ENCODE results near the gene ISX. TPM values are rescaled to one million over a fixed set of nuclear protein-coding genes. Genes with fewer than 3 reads are reported as not detected.

The ISX gene
- total RNA-seq, 1 experiment from 2014 or later: 5.6 TPM

DNA sequence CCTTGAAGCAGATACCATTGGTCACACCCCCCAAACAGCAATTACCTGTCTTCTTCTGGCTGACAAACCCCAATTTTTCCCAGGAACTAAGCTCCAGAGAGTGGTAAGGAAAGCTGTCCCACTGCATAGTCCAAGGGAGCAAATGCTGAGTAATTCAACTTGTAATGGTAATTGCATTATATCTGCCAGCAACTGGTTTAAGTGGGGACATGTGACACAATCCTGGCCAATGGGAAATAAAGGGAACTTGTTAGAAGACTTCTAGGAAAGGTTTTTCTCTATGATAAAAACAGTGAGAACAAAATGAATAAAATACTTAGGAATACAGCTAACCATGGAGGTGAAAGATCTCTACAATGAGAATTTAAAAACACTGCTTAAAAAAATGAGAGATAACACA lies 9.5 kb upstream of the ISX start:
- no peak for TF ChIP-seq CTCF (IDR thresholded peaks at IDR 0.05; ENCODE audit: insufficient read depth in 1 of 2, low read depth in 1 of 2, low read length in 1 of 2, severe bottlenecking in 1 of 2, unreplicated experiment in 1 of 2)
- POLR2A ChIA-PET: no interaction called here
- Mint-ChIP-seq H3K27me3 (ENCODE audit: insufficient read depth, unreplicated experiment) (no peaks in the 10 kb centered on the region), H3K4me1 (ENCODE audit: low read depth, unreplicated experiment) (no peaks in the 10 kb centered on the region), H3K36me3 (ENCODE audit: insufficient read depth, unreplicated experiment) (peaks cover 5% of the 10 kb centered on the region), H3K9me3 (ENCODE audit: unreplicated experiment) (no peaks in the 10 kb centered on the region), H3K4me3 (ENCODE audit: unreplicated experiment) (no peak overlapping the region), H3K27ac (ENCODE audit: unreplicated experiment) (no peak overlapping the region)
- H3K4me3 ChIP-seq (ENCODE audit: low read depth, low read length): no peak overlapping the region
- no peaks in the 10 kb centered on the region for H3K36me3 ChIP-seq (ENCODE audit: control insufficient read depth, insufficient read depth, low read length)
- BruUV-seq (replicated peaks): no TSS peak
- no peaks in the 10 kb centered on the region for H3K27me3 ChIP-seq (replicated peaks; ENCODE audit: control insufficient read depth, insufficient read depth, low read length)
- CTCF ChIA-PET: no interaction called here
- DNase-seq: no peak
- intact Hi-C loops (cut with micrococcal nuclease; ENCODE audit: unreplicated experiment): no loop called here
- H3K9me3 ChIP-seq: no peaks in the 10 kb centered on the region; the same call in 1 of the 2 replicates
- H3K4me1 ChIP-seq: no peaks in the 10 kb centered on the region

DNA sequence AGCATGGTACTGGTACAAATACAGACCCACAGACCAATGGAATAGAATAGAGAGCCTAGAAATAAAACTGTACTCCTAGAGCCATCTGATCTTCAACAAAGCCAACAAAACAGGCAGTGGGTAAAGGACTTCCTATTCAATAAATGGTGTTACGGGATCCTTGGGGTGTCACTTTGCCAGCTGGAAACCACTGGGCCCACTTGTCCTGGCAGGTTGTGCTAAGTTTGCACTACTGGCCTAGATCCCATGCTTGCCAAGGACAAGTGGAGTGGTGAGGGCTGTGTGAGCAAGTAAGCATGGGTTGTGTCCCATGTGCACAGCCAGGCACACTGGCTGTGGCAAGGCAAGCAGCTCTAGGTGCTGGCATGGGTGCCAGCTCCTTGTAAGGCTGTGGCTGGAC lies 8.8 kb upstream of the ISX start:
- Mint-ChIP-seq H3K4me1 (ENCODE audit: low read depth, unreplicated experiment) (no peaks in the 10 kb centered on the region), H3K27ac (ENCODE audit: unreplicated experiment) (no peak overlapping the region), H3K36me3 (ENCODE audit: insufficient read depth, unreplicated experiment) (peaks cover 5% of the 10 kb centered on the region), H3K9me3 (ENCODE audit: unreplicated experiment) (no peaks in the 10 kb centered on the region), H3K27me3 (ENCODE audit: insufficient read depth, unreplicated experiment) (no peaks in the 10 kb centered on the region), H3K4me3 (ENCODE audit: unreplicated experiment) (no peak overlapping the region)
- DNase-seq: no peak
- Histone ChIP-seq H3K27me3 (replicated peaks; ENCODE audit: control insufficient read depth, insufficient read depth, low read length) (no peaks in the 10 kb centered on the region), H3K4me1 (no peaks in the 10 kb centered on the region), H3K9me3 (no peaks in the 10 kb centered on the region; the same call in 1 of the 2 replicates), H3K36me3 (ENCODE audit: control insufficient read depth, insufficient read depth, low read length) (no peaks in the 10 kb centered on the region), H3K4me3 (ENCODE audit: low read depth, low read length) (no peak overlapping the region)
- ChIA-PET POLR2A (no interaction called here), CTCF (interaction anchor here (1.4 kb wide), 1 partner anchor 33 kb away, joined by 3 read pairs; no protein-coding TSS in a partner anchor)
- TF ChIP-seq CTCF (IDR thresholded peaks at IDR 0.05; ENCODE audit: insufficient read depth in 1 of 2, low read depth in 1 of 2, low read length in 1 of 2, severe bottlenecking in 1 of 2, unreplicated experiment in 1 of 2): no peak
- BruUV-seq (replicated peaks): no TSS peak
- intact Hi-C loops (cut with micrococcal nuclease; ENCODE audit: unreplicated experiment): no loop called here

- H3K27me3 Mint-ChIP-seq (ENCODE audit: insufficient read depth, unreplicated experiment): no peaks in the 10 kb centered on the region
- H3K4me3 ChIP-seq (ENCODE audit: low read depth, low read length): no peak overlapping the region
- no peaks in the 10 kb centered on the region for H3K9me3 Mint-ChIP-seq (ENCODE audit: unreplicated experiment)
- H3K4me1 Mint-ChIP-seq (ENCODE audit: low read depth, unreplicated experiment): peaks cover 11% of the 10 kb centered on the region
- no peaks in the 10 kb centered on the region for H3K36me3 ChIP-seq (ENCODE audit: control insufficient read depth, insufficient read depth, low read length)
- H3K36me3 Mint-ChIP-seq (ENCODE audit: insufficient read depth, unreplicated experiment): peaks cover 5% of the 10 kb centered on the region
- no peaks in the 10 kb centered on the region for H3K27me3 ChIP-seq (replicated peaks; ENCODE audit: control insufficient read depth, insufficient read depth, low read length)
- no peak for DNase-seq
- H3K4me3 Mint-ChIP-seq (ENCODE audit: unreplicated experiment): no peak overlapping the region
- intact Hi-C loops (cut with micrococcal nuclease; ENCODE audit: unreplicated experiment): no loop called here
- H3K27ac Mint-ChIP-seq (ENCODE audit: unreplicated experiment): no peak overlapping the region
- TF ChIP-seq CTCF (IDR thresholded peaks at IDR 0.05; ENCODE audit: insufficient read depth in 1 of 2, low read depth in 1 of 2, low read length in 1 of 2, severe bottlenecking in 1 of 2, unreplicated experiment in 1 of 2): no peak
- H3K9me3 ChIP-seq: no peaks in the 10 kb centered on the region; the same call in 1 of the 2 replicates
- POLR2A ChIA-PET: no interaction called here
- peaks cover 4% of the 10 kb centered on the region for H3K4me1 ChIP-seq
- no TSS peak for BruUV-seq (replicated peaks)
- CTCF ChIA-PET: no interaction called here
Observed at GRCh38 chr22:35059632-35060031, 6.3 kb upstream of the ISX start.

Data from Caco-2 (cell line).